G401.6 (cell line): ENCODE results near the gene RAB39A.

Experiments
- FAIRE-seq: peaks from 2 replicates; lab custom pipeline; 2012; peaks lifted over from hg19 to GRCh38; lab: Jason Lieb, UNC

RAB39A gene

GRCh38 chr11:107962181-107962580 is 33.9 kb downstream of the RAB39A start:
- FAIRE-seq, result no peak

- no peak for FAIRE-seq
Observed at GRCh38 chr11:107963091-107963490, 34.8 kb downstream of the RAB39A start.

- FAIRE-seq, result no peak
Observed at GRCh38 chr11:107969219-107969618, 41.0 kb downstream of the RAB39A start.

GRCh38 chr11:107970049-107970448 is 41.8 kb downstream of the RAB39A start:
- no peak for FAIRE-seq

- no peak for FAIRE-seq
Observed at GRCh38 chr11:107973641-107974040, 45.4 kb downstream of the RAB39A start.

- no peak for FAIRE-seq
Observed at GRCh38 chr11:107988397-107989158, 60.3 kb downstream of the RAB39A start.

- no peak for FAIRE-seq
Observed at GRCh38 chr11:107991868-107992414, 63.7 kb downstream of the RAB39A start.

- FAIRE-seq, result no peak
Observed at GRCh38 chr11:107996006-107996776, 67.9 kb downstream of the RAB39A start.

GRCh38 chr11:107998761-107999160 is 70.5 kb downstream of the RAB39A start:
- FAIRE-seq, result no peak

GRCh38 chr11:107999759-108000455 is 71.7 kb downstream of the RAB39A start:
- FAIRE-seq, result peak; percentile 93

- FAIRE-seq, result no peak
Observed at GRCh38 chr11:108002476-108002875, 74.2 kb downstream of the RAB39A start.

GRCh38 chr11:108003623-108004022 is 75.4 kb downstream of the RAB39A start:
- no peak for FAIRE-seq

- FAIRE-seq, result no peak
Observed at GRCh38 chr11:108007819-108008218, 79.6 kb downstream of the RAB39A start.

GRCh38 chr11:108008656-108009496 is 80.6 kb downstream of the RAB39A start, which contains the start of gene CUL5:
CUL5 (plus strand) TSS chr11:108008898; CDS start chr11:108009349, 451 bp downstream.
- peak; percentile 75 for FAIRE-seq

- no peak for FAIRE-seq
Observed at GRCh38 chr11:108009497-108010370, 81.5 kb downstream of the RAB39A start.

GRCh38 chr11:108012139-108012725 is 84.0 kb downstream of the RAB39A start:
- FAIRE-seq, result no peak
